HCT116 (cell line): Measurements from ENCODE around the gene SCRN1.

ENCODE experiments used
- CTCF ChIP-seq, 3 experiments: fragments of 200-600 bp in 1 of 3; sonication (generic) in 1 of 3; IDR thresholded peaks in 2 of 3; conservative IDR thresholded peaks in 1 of 3; 2 replicates each; pipeline ENCODE4 v1.5.1; 2012 to 2017; ENCODE audit warnings: low read depth in 2 of 3, low read length in 2 of 3, antibody characterized with exemption in 1 of 3, borderline replicate concordance in 1 of 3, control low read depth in 1 of 3, mild to moderate bottlenecking in 1 of 3, mixed read lengths in 1 of 3, mixed run types in 1 of 3, moderate library complexity in 1 of 3; ENCODE audit not compliant: insufficient read depth in 1 of 3
- EZH2phosphoT487 ChIP-seq: fragments of 200-600 bp; IDR thresholded peaks from 2 replicates; pipeline ENCODE4 v1.6.1; 2018; ENCODE audit warnings: antibody characterized with exemption, borderline replicate concordance
- POLR2A ChIP-seq: IDR thresholded peaks from 2 replicates; pipeline ENCODE4 v1.7.0; 2011; ENCODE audit warnings: borderline replicate concordance; ENCODE audit not compliant: insufficient read depth, insufficient read length; ENCODE audit errors: extremely low read depth
- POLR2AphosphoS5 ChIP-seq: IDR thresholded peaks from 2 replicates; pipeline ENCODE4 v1.6.1; 2011; ENCODE audit warnings: mild to moderate bottlenecking, low read depth, low read length, moderate library complexity
- SIN3A ChIP-seq: IDR thresholded peaks from 2 replicates; pipeline ENCODE4 v1.6.1; 2012; ENCODE audit warnings: low read depth
- ZFX ChIP-seq: fragments of 450-650 bp; IDR thresholded peaks from 2 replicates; pipeline ENCODE4 v1.6.1; 2017
- TF ChIP-seq, protein P1 (sequence below): IDR thresholded peaks from 2 replicates; pipeline ENCODE4 v1.6.1; 2012; ENCODE audit warnings: low read depth

DNA sequence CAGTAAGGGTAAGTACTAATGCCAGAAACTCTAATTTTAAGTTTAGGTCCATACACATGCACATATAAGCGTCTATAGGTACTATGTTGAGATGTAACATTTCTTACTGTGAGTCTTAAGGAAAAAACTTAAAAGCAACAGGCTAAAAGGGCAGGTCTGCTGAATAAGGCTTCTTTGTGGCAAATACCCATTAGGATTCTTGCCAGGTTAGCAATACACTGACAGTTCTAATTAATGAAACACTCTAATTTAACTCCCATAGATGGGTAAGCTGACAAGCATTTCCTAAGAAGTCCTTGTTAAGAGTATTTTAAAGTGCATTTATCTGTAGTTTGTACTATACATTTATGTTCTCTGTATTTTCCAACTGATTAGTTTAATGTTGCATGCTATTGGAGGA, 14.0 kb downstream of the SCRN1 start:
- TF ChIP-seq SIN3A (no peak), CTCF (IDR thresholded peaks at IDR 0.05 in 2 of 3, conservative IDR thresholded peaks at IDR 0.05 in 1 of 3; ENCODE audit: borderline replicate concordance in 1 of 3, insufficient read depth in 1 of 3, low read depth in 2 of 3, low read length in 2 of 3) (no peak), ZFX (no peak), POLR2A (no peak), EZH2phosphoT487 (no peak), POLR2AphosphoS5 (no peak)
- TF ChIP-seq, protein P1, sequence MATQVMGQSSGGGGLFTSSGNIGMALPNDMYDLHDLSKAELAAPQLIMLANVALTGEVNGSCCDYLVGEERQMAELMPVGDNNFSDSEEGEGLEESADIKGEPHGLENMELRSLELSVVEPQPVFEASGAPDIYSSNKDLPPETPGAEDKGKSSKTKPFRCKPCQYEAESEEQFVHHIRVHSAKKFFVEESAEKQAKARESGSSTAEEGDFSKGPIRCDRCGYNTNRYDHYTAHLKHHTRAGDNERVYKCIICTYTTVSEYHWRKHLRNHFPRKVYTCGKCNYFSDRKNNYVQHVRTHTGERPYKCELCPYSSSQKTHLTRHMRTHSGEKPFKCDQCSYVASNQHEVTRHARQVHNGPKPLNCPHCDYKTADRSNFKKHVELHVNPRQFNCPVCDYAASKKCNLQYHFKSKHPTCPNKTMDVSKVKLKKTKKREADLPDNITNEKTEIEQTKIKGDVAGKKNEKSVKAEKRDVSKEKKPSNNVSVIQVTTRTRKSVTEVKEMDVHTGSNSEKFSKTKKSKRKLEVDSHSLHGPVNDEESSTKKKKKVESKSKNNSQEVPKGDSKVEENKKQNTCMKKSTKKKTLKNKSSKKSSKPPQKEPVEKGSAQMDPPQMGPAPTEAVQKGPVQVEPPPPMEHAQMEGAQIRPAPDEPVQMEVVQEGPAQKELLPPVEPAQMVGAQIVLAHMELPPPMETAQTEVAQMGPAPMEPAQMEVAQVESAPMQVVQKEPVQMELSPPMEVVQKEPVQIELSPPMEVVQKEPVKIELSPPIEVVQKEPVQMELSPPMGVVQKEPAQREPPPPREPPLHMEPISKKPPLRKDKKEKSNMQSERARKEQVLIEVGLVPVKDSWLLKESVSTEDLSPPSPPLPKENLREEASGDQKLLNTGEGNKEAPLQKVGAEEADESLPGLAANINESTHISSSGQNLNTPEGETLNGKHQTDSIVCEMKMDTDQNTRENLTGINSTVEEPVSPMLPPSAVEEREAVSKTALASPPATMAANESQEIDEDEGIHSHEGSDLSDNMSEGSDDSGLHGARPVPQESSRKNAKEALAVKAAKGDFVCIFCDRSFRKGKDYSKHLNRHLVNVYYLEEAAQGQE = no peak
